Measurements from ENCODE around the gene CBFB. TPM values are rescaled to one million over a fixed set of nuclear protein-coding genes. Genes with fewer than 3 reads are reported as not detected.

Gene CBFB
- total RNA-seq, 1 donor from 2014 or later, result 77.1 TPM

DNA sequence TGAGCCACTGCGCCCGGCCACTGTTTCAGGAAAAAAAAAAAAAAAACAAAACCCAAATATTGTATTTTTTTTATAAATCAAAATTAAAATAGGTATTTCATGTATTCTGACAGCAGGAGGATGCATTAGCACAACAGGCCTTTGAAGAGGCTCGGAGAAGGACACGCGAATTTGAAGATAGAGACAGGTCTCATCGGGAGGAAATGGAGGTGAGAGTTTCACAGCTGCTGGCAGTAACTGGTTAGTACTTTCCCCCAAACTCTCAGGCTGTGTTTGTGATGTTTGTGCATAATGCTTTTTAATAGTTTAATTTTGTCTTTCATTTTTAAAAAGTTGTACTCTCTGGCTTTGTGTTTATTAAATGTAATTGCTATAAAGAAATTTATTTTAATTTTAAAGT lies 53.2 kb downstream of the CBFB start:
- Mint-ChIP-seq H3K4me1 (ENCODE audit: unreplicated experiment) (peaks cover 4% of the 10 kb centered on the region), H3K4me3 (no peak overlapping the region), H3K36me3 (peaks cover 3% of the 10 kb centered on the region), H3K27me3 (no peaks in the 10 kb centered on the region), H3K9me3 (no peaks in the 10 kb centered on the region), H3K27ac (no peak overlapping the region)
- TF ChIP-seq, protein P1, sequence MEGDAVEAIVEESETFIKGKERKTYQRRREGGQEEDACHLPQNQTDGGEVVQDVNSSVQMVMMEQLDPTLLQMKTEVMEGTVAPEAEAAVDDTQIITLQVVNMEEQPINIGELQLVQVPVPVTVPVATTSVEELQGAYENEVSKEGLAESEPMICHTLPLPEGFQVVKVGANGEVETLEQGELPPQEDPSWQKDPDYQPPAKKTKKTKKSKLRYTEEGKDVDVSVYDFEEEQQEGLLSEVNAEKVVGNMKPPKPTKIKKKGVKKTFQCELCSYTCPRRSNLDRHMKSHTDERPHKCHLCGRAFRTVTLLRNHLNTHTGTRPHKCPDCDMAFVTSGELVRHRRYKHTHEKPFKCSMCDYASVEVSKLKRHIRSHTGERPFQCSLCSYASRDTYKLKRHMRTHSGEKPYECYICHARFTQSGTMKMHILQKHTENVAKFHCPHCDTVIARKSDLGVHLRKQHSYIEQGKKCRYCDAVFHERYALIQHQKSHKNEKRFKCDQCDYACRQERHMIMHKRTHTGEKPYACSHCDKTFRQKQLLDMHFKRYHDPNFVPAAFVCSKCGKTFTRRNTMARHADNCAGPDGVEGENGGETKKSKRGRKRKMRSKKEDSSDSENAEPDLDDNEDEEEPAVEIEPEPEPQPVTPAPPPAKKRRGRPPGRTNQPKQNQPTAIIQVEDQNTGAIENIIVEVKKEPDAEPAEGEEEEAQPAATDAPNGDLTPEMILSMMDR (conservative IDR thresholded peaks at IDR 0.05), result no peak
- no peak for DNase-seq (ENCODE audit: extremely low spot score, unreplicated experiment)

DNA sequence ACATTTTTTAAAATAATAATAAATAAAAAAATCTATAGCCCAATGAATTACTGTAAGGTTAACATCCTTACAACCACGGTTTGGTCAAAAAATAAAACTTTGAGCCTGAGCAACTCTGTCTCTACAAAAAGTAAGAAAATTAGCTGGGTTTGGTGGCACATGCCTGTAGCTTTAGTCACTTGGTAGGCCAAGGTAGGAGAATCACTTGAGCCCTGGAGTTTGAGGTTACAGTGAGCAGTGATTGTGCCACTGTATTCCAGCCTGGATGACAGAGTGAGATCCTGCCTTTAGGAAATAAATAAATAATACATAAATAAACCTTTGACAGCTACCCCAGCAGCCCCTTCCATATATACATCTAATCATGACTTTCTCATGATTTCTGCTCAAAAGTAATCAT lies 53.9 kb downstream of the CBFB start:
- Mint-ChIP-seq H3K27me3 (no peaks in the 10 kb centered on the region), H3K27ac (no peak overlapping the region), H3K36me3 (peaks cover 3% of the 10 kb centered on the region), H3K9me3 (no peaks in the 10 kb centered on the region), H3K4me1 (ENCODE audit: unreplicated experiment) (peaks cover 8% of the 10 kb centered on the region), H3K4me3 (no peak overlapping the region)
- TF ChIP-seq, protein P1 (conservative IDR thresholded peaks at IDR 0.05), result no peak
- no peak for DNase-seq (ENCODE audit: extremely low spot score, unreplicated experiment)

DNA sequence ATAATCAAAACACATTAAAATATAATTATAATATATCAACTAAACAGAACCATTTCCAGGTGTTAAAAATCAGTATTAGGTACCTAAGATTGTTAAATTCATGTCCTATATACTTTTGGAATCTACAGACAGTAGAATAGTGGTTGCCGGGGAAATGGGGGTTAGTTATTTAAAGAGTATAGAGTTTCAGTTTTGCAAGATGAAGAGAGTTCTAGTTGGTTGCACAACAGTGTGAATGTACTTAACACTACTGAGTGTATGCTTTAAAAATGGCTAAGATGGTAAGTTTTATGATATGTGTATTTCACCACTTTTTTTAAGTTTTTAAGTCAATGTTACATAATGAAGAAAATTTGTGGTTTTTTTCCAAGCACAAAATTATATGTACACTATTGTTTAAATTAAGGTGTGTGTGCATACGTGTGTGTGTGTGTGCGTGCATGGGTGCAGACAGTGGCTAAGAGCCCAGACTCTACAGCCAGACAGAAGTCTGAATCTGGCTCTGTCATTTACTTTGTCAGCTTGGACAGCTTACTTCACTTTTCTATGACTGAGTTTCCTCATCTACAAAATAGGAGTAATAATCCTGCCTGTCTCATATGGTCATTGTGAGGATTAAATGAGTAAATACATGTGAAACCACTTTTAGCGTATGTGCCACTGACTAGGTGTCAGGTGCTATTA lies 55.5 kb downstream of the CBFB start:
- Mint-ChIP-seq H3K27ac (no peak overlapping the region), H3K36me3 (no peaks in the 10 kb centered on the region), H3K9me3 (no peaks in the 10 kb centered on the region), H3K4me1 (ENCODE audit: unreplicated experiment) (peaks cover 15% of the 10 kb centered on the region), H3K4me3 (no peak overlapping the region), H3K27me3 (no peaks in the 10 kb centered on the region)
- DNase-seq (ENCODE audit: extremely low spot score, unreplicated experiment), result no peak
- TF ChIP-seq, protein P1 (conservative IDR thresholded peaks at IDR 0.05), result no peak

DNA sequence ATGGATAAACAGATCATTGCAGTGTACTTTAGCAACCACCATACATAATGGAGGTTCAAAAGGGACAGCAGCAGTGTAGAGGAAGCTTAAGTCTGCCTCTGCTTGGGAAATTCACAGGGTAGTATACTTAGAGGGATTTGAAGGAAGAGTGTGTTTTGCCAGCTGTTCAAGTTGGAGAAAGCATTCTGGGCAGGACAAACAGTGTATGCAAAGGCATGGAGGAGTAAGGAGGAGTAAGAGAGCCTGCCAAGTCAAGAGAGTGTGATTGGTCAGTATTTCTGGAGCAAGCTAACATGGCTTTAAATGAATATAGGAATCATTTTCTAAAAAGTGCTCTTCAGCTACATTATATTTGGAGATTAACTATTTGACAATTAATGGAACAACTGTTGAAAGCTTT lies 57.9 kb downstream of the CBFB start:
- Mint-ChIP-seq H3K36me3 (no peaks in the 10 kb centered on the region), H3K27me3 (no peaks in the 10 kb centered on the region), H3K9me3 (no peaks in the 10 kb centered on the region), H3K4me1 (ENCODE audit: unreplicated experiment) (peaks cover 20% of the 10 kb centered on the region), H3K27ac (no peak overlapping the region), H3K4me3 (no peak overlapping the region)
- TF ChIP-seq, protein P1 (conservative IDR thresholded peaks at IDR 0.05), result no peak
- DNase-seq (ENCODE audit: extremely low spot score, unreplicated experiment), result no peak

DNA sequence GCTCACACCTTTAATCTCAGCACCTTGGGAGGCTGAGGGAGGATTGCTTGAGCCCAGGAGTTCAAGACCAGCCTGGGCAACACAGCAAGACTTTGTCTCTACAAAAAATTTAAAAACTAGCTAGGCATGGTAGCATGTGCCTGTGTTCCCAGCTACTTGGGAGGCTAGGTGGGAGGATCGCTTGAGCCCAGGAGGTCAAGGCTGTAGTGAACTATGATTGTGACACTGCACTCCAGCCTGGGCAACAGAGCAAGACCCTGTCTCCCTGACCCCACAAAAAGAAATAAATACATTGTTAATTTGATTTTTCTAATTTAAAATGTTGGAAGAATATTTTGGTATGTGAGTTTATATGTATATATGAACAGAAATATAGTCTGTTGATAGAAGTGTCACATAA lies 58.3 kb downstream of the CBFB start:
- TF ChIP-seq, protein P1 (conservative IDR thresholded peaks at IDR 0.05), result no peak
- Mint-ChIP-seq H3K27me3 (no peaks in the 10 kb centered on the region), H3K27ac (no peak overlapping the region), H3K4me3 (no peak overlapping the region), H3K36me3 (no peaks in the 10 kb centered on the region), H3K4me1 (ENCODE audit: unreplicated experiment) (peaks cover 24% of the 10 kb centered on the region), H3K9me3 (no peaks in the 10 kb centered on the region)
- DNase-seq (ENCODE audit: extremely low spot score, unreplicated experiment), result no peak

Data from type B pancreatic cell (in vitro differentiated cells).